CD4-positive, alpha-beta T cell treated with Interleukin-12 subunit alpha and Interleukin-12 subunit beta, for 1 hour (primary cell): ENCODE measurements around the gene FAM120A.
A peak's percentile ranks its signal among the peaks of the same experiment; 100 is the strongest.
"Not testable (repeated sequence)": the region's sequence is repeated elsewhere in the genome, so short reads cannot be mapped to it uniquely, and the experiment has no call there.

Experiments used
- DNase-seq: peaks from one replicate; pipeline ENCODE4 v3.0.0-alpha.2; 2020

Gene FAM120A

DNA sequence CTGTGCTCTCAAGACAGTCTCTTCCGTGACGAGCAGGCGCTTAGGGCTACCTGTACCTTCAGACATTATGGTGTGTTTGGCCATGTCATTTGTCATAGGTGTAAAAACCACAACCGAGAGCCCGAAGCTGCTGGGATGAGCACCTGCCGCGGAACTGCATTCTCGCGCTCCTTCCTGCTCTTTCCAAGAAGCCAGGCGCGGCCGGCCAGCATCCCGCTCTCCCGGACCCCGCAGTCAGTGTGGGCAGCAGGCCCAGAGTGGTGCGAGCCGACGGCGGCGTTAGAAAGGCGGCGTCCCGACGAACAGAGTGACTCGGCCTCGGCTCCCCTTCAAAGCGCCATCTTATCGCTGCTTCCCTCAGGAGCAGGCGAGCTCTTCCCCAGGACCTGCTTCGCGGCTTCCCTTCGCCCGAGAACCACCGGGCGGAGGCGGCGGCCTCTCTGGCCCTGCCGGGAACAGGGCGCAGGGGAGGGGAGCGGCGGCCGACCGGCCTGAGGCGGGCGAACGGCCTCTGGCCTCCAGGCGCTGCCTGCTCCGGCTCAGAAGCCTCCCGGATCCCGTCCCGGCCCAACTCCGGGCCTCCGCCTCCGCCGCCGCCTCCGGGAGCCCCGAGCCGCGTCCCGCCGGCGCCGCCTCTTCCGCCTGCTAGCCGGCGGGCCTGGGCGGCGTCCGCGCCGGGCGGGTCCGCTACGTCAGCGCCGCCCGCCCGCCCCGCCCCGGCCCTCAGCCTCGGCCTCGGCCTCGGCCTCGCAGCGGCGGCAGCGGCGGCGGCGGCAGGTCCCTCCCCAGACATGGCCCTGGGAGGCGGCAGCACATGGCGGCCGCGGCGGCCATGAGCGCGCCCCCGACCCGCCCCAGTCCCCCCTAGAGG, at the start of gene FAM120A:
Gene FAM120A (plus strand): TSS at position 741 of the 871 bp plus-strand sequence. CDS start 231 bp downstream, outside the sequence.
- peak; percentile 83 for DNase-seq

- no peak for DNase-seq
Measured at GRCh38 chr9:93406371-93406770, 45.1 kb upstream of the FAM120A start.

- DNase-seq, result no peak
Measured at GRCh38 chr9:93413530-93413929, 38.0 kb upstream of the FAM120A start.

DNA sequence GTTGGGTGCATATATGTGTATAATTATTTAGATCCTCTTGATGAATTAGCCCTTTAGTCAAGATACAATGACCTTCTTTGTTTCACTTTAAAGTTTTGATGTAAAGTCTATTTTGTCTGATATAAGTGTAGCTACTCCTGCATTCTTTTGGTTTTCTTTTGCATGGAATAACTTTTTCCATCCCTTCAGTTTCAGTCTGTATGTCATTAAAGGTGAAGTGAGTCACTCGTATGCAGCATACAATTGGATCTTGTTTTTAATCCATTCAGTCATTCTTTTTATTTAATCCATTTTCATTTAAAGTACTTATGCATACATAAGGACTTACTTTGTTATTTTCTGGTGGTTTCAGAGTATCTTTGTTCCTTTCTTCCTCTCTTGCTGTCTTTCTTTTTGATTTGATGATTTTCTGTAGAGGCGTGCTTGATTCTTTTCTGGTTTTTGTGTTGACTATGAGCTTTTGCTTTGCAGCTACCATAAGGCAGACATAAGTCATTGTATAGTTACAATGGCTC, 36.3 kb upstream of the FAM120A start:
- no peak for DNase-seq

- no peak for DNase-seq
Measured at GRCh38 chr9:93416530-93417235, 34.8 kb upstream of the FAM120A start.

- DNase-seq, result no peak
Measured at GRCh38 chr9:93417538-93417937, 33.9 kb upstream of the FAM120A start.

- no peak for DNase-seq
Measured at GRCh38 chr9:93419023-93419422, 32.5 kb upstream of the FAM120A start.

DNA sequence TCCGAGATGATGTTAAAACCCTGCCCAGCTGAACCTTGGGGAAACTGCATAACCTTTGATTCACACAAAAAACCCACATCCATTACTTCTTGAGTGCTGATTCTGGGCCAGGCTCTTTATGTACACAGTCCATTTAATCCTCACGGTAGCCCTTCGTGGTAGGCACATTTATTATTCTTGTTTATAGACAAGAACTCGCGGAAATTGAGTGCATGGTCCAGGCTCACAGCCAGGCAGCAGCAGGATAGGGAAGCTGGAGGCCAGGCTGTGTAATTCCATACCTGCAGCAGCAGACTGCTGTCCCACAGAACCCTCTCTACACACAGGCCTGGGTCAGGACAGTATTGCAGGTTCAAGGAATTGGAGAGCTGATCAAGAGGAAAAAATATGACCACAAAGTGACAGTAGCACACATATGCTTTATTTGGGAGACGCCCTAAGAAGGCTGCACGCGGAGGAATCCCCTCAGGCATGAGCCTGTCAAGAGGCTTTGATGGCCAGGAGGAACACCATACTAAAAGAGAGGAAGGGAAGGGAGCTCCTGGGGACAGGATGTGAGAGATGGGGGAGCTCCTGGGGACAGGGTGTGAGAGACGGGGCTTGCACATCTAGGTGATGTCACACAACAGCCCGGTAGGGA, 28.4 kb upstream of the FAM120A start:
- DNase-seq, result no peak

DNA sequence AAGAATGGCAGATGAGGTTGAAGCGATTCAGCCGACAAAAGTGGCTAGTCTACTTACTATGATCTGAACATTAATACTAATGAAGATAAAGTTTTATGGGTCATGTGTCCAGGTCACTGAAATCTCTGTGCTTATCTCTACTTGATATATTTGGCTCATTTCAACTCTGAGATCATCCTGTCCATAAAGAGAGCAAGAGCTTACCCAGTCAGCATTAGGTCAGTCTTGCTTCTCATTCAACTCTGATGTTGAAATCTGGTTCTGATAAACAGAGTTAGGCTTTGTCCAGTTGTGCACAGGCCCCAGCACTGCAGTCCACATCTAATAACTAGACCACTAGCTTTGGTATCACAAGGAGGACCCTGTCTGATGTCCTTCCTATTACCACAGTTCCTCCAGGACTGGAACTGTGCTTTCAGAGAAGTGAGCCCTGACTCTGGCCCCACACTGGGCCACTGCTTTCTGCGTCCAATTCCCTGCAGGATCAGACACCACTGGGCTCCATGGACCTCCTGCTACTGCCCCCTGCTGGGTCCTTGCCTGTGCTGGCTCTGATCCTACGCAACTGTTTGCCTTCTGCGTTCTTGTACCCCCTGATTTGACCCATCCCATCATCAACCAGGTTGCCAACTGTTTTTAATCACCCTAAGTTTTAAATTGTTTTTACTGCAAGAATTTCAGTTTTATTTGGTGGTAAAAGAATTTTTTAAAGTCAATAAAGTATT, 23.7 kb upstream of the FAM120A start:
- no peak for DNase-seq

GRCh38 chr9:93431539-93432105, 19.9 kb upstream of the FAM120A start:
- no peak for DNase-seq

- no peak for DNase-seq
Measured at GRCh38 chr9:93432964-93433363, 18.5 kb upstream of the FAM120A start.

- no peak for DNase-seq
Measured at GRCh38 chr9:93434056-93434455, 17.4 kb upstream of the FAM120A start.

DNA sequence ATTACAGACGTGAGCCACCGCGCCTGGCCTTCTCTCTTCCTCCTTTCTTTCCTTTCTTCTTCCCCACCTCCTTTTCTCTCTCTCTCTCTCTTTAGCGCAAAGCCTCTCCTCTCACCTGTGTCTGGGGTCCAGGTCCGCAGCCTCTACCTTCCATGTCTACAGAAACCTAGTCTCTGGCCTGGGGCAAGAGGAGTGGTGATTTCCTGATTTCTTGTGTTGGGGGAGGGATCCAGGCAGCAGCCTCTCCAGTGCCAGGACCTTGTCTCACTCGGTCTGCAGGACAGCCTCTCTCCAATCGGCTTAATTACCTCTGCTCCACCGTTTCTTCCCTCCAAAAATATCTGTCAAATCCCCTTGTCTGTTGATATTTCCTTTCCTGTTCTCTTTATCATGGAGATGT, 16.1 kb upstream of the FAM120A start:
- no peak for DNase-seq

DNA sequence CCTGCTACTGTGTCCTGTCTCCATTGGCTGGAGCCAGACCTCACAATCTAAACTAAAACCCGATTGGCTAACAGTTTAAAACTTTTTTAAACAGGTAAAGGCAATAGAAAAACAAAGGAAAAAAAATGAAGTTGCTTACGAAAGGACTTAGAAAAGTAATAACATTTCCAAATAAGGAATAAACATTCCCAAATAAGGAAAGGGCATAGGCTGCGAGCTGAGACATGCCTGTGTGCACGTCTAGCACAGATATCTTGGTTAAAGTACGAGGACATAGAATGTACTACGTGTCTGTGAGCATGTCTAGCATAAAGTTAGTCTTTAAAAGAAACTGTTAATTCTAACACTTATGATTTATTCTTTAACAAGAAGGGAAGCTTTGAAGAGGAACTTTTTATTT, 15.3 kb upstream of the FAM120A start:
- no peak for DNase-seq

DNA sequence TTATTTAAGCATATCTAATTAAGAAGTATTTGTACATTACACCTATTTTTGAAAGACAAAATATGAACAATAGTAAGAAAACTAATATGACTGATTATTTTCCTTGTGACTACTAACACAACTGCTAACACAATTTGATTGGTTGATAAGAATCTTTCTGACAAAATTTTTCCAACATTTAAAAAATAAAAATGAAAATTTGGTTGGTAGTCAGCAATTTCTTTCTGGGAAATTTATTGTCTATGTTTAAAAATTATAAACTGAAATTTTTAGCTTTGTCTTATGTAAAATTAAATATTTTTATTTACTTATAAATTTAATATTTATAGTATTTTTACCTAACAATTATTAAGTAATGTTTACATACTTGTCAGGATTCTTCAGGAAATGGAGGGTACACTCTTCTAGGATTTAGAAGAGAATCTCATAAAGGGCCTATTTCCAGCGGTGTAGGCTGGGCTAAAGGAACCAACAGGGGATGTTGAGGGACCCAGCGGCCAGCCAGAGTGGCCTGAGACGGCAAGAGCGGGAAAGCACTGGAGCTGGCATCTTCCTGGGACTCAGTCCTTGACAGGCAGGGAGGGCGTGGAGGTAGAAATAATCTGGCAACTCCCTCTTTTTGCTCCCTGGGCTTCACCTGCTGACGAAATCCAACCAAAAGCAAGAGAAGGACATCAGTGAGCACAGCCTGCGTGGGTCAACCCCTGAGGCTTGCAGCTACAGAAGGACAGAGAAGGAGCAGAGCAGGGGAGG, 14.7 kb upstream of the FAM120A start:
- no peak for DNase-seq

- no peak for DNase-seq
Measured at GRCh38 chr9:93437996-93438395, 13.5 kb upstream of the FAM120A start.

GRCh38 chr9:93439301-93439700, 12.2 kb upstream of the FAM120A start:
- DNase-seq, result not testable (repeated sequence)

GRCh38 chr9:93440896-93441580, 10.4 kb upstream of the FAM120A start:
- DNase-seq, result no peak

- DNase-seq, result no peak
Measured at GRCh38 chr9:93446073-93446472, 5.4 kb upstream of the FAM120A start.

DNA sequence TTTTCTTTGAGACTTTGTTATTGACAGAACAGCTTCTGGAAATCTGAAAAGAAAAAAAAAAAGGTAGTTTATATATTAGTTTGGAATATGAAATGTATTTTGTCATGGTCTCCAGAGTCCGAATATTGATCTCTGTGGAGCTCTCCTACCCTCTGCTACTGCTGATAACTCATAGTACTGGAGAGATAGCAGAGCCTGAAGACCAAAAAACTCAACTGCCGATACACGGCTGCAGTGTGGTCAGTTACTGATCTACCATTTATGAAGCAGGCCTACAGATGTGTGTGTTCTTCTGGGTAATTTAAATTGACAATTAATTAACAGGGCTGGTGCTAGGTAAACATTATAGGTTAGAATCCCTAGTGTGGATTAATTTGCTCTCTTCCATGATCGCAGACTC, 3.8 kb upstream of the FAM120A start:
- no peak for DNase-seq
